NCI-H2196 treated with DMSO at 0.1 percent for 48 hours (cell line): ENCODE results near the gene RNF113B.

ENCODE experiments used
- DNase-seq: peaks from one replicate; lab custom pipeline; 2025; ENCODE audit not compliant: unreplicated experiment; lab: John Stamatoyannopoulos, UW

The RNF113B gene

GRCh38 chr13:98176777-98177608 lies at the start of gene RNF113B:
Gene RNF113B, minus strand, starts transcription at chr13:98177269. Its CDS starts 33 bp downstream, at chr13:98177236.
- DNase-seq: no peak

- DNase-seq: no peak
Measured at GRCh38 chr13:98226496-98226895, 49.4 kb upstream of the RNF113B start.

- no peak for DNase-seq
Measured at GRCh38 chr13:98225036-98225940, 48.2 kb upstream of the RNF113B start.

- no peak for DNase-seq
Measured at GRCh38 chr13:98224557-98224956, 47.5 kb upstream of the RNF113B start.

GRCh38 chr13:98223741-98224140 lies 46.7 kb upstream of the RNF113B start:
- DNase-seq: no peak

GRCh38 chr13:98222816-98223215 lies 45.7 kb upstream of the RNF113B start:
- no peak for DNase-seq

- DNase-seq: no peak
Measured at GRCh38 chr13:98222081-98222554, 45.0 kb upstream of the RNF113B start.

- DNase-seq: no peak
Measured at GRCh38 chr13:98221234-98221633, 44.2 kb upstream of the RNF113B start.

- no peak for DNase-seq
Measured at GRCh38 chr13:98220271-98220791, 43.3 kb upstream of the RNF113B start.

GRCh38 chr13:98219685-98220084 lies 42.6 kb upstream of the RNF113B start:
- no peak for DNase-seq

- no peak for DNase-seq
Measured at GRCh38 chr13:98217597-98217996, 40.5 kb upstream of the RNF113B start.

- no peak for DNase-seq
Measured at GRCh38 chr13:98216711-98217285, 39.7 kb upstream of the RNF113B start.

GRCh38 chr13:98216135-98216565 lies 39.1 kb upstream of the RNF113B start:
- DNase-seq: no peak

- no peak for DNase-seq
Measured at GRCh38 chr13:98215508-98215907, 38.4 kb upstream of the RNF113B start.

GRCh38 chr13:98214707-98215106 lies 37.6 kb upstream of the RNF113B start:
- DNase-seq: no peak

- no peak for DNase-seq
Measured at GRCh38 chr13:98214008-98214643, 37.1 kb upstream of the RNF113B start.

GRCh38 chr13:98213354-98213753 lies 36.3 kb upstream of the RNF113B start:
- DNase-seq: no peak

GRCh38 chr13:98212763-98213162 lies 35.7 kb upstream of the RNF113B start:
- DNase-seq: no peak

GRCh38 chr13:98208606-98209005 lies 31.5 kb upstream of the RNF113B start:
- no peak for DNase-seq

GRCh38 chr13:98207416-98207815 lies 30.3 kb upstream of the RNF113B start:
- DNase-seq: no peak

GRCh38 chr13:98206946-98207345 lies 29.9 kb upstream of the RNF113B start:
- no peak for DNase-seq
